ENCODE measurements around the gene ZMIZ1. TPM values are rescaled to one million over a fixed set of nuclear protein-coding genes. Genes with fewer than 3 reads are reported as not detected.
A peak's percentile ranks its signal among the peaks of the same experiment; 100 is the strongest.
"Not testable (repeated sequence)": the region's sequence is repeated elsewhere in the genome, so short reads cannot be mapped to it uniquely, and the experiment has no call there.

The ZMIZ1 gene
- total RNA-seq, 2 experiments from 2014 or later = 27.3 to 28.2 TPM

DNA sequence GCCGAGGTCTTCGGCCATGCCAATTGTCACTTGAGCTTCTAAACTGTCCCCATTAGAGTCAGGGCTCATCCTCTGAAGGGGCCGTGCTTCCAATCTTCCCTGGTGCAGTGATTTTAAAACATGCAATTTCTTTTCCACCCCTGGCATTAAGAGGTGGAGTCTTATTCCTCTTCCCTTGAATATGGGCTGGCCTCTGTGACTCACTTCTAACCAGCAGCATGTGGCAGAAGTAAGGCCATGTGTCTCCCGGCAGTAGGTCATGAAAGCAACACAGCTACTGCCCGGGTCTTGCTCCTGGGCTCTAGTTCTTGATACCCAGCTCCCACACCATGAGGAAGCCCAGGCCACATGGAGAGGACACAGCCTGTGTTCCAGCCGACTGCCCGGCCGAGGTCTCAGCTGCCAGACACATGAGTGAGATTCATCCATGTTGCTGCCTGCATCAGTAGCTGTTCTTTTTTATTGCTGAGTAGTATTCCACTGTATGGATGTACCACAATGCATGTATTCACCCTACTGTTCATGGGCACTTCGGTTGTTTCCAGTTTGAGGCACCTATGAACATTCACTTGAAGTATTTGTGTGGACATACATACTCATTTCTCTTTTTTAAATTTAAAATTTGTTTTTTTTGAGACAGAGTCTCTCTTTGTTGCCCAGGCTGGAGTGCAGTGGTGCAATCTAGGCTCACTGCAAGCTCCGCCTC, 264.0 kb downstream of the ZMIZ1 start:
- not testable (repeated sequence) for DNase-seq, H3K9me3 Mint-ChIP-seq, H3K36me3 Mint-ChIP-seq, H3K27me3 Mint-ChIP-seq, H3K4me3 Mint-ChIP-seq
- Mint-ChIP-seq H3K4me1 (peaks cover 24% of the 10 kb centered on the region), H3K27ac (peak overlapping the region; percentile 68)

DNA sequence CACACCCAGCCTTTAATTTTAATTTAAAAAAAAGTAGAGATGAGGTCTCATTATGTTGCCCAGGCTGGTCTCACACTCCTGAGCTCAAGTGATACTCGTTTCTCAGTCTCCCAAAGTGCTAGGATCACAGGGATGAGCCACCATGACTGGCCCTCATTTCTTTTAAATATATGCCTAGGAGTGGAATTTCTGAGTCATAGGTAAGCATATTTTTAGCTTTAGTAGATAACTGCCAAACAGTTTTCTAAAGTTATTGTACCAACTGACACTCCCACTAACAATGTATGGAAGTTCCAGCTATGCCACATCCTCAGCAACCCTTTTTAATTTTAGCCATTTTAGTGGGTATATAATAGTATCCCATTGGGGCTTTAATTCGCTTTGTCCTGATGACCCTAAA, 264.7 kb downstream of the ZMIZ1 start:
- H3K36me3 Mint-ChIP-seq = peaks cover 5% of the 10 kb centered on the region
- H3K9me3 Mint-ChIP-seq = peaks cover 1% of the 10 kb centered on the region
- peak overlapping the region; percentile 68 for H3K27ac Mint-ChIP-seq
- no peak overlapping the region for H3K4me3 Mint-ChIP-seq
- no peaks in the 10 kb centered on the region for H3K27me3 Mint-ChIP-seq
- DNase-seq = no peak
- H3K4me1 Mint-ChIP-seq = peaks cover 24% of the 10 kb centered on the region

DNA sequence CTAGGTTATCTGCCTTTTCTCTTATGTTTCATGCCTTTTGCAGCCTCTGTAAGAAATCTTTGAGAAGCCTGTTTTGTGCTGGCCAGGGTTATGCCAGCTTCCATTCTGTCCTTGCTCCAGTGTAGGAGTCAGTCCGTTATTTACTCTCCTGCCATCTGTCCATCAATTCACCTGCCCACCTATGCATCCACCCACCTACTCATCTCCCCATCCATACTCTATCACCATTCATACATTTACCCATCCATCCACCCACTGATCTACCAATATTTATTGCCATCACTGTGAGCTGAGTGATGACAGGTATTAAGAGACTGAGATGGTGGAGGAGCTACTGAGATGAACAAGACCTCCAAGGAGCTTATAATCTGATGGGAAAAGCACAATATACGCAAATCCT, 265.8 kb downstream of the ZMIZ1 start:
- H3K27ac Mint-ChIP-seq = no peak overlapping the region
- peaks cover 5% of the 10 kb centered on the region for H3K36me3 Mint-ChIP-seq
- DNase-seq = no peak
- H3K4me3 Mint-ChIP-seq = no peak overlapping the region
- H3K27me3 Mint-ChIP-seq = no peaks in the 10 kb centered on the region
- H3K4me1 Mint-ChIP-seq = peaks cover 24% of the 10 kb centered on the region
- peaks cover 1% of the 10 kb centered on the region for H3K9me3 Mint-ChIP-seq

DNA sequence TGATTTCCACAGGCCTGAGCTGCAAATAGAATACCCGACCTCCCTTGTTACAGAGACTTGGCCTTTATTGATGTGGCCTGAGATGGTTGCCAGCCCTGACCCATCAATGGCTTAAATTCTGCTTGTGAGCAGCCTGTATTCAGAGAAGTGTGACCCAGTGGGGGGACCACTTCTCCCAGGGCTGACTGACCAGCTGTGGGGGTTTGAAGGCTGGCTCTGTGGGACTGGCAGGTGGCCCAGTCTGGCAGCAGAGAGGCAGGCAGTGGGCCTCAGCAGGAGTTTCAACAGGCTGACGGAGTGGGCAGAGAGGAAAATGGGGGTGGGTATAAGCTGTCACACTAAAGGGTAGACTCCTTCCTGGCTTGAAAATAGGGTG, 266.3 kb downstream of the ZMIZ1 start:
- H3K4me3 Mint-ChIP-seq = no peak overlapping the region
- H3K27me3 Mint-ChIP-seq = no peaks in the 10 kb centered on the region
- H3K4me1 Mint-ChIP-seq = peaks cover 24% of the 10 kb centered on the region
- peaks cover 1% of the 10 kb centered on the region for H3K9me3 Mint-ChIP-seq
- DNase-seq = no peak
- peaks cover 5% of the 10 kb centered on the region for H3K36me3 Mint-ChIP-seq
- no peak overlapping the region for H3K27ac Mint-ChIP-seq

DNA sequence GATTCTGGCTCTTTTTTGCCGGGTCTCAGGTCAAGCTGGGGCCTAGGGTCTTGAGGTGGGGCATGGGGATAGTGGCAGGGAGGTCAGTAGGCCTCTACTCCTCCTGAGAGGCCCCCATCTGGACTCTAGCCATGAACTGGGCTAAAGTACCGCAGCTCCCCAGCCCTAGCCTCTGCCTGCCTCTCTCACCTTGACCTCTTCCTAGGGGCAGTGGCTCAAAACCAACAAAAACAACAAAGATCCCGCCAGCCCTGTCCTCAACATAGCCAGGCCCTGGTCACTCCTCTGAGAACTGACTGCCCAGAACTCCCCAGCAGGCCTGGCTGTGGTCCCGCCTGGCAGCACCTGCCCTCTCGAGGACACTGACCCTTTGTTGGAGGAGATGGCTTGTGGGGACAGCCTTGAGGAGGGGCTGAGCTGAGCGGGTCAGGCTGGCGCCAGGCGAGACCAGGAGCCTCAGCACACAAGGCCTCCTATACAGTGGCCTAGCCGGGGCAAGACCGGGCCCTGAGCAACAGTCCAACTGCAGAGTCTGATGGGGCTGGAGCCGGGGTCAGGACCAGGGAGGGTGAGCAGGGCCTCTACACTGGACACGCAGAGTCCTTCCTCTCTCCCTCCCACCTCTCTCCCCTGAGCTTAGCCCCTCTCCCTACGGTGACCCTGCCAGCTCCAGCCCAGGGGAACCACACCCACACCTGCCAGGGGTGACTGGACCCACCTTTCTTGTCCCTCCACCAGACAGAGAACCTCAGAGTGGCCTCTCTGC, 266.9 kb downstream of the ZMIZ1 start:
- Mint-ChIP-seq H3K27me3 (no peaks in the 10 kb centered on the region), H3K27ac (no peak overlapping the region), H3K36me3 (peaks cover 5% of the 10 kb centered on the region), H3K4me3 (no peak overlapping the region), H3K4me1 (peaks cover 24% of the 10 kb centered on the region), H3K9me3 (peaks cover 1% of the 10 kb centered on the region)
- no peak for DNase-seq

DNA sequence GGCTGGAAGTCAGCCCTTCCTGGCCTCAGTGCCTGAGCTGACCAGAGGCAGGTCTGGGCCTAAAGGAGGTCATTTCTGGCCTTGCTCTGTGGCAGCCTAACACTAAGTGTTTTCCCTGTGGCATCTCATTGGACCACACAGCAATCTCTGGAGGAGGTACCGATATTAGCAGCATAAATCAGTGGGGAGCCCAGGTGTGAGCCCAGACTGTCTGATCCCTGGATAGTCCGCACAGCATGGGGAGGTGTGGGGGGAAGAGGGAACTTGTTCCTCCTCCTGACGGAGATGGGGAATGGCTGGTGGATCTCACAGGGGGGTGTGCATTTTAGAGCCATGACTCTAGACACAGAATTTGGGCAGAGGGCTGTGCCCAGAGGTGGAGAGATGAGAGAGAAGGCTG, 267.5 kb downstream of the ZMIZ1 start:
- DNase-seq = no peak
- peaks cover 1% of the 10 kb centered on the region for H3K9me3 Mint-ChIP-seq
- no peaks in the 10 kb centered on the region for H3K27me3 Mint-ChIP-seq
- no peak overlapping the region for H3K4me3 Mint-ChIP-seq
- H3K27ac Mint-ChIP-seq = no peak overlapping the region
- peaks cover 19% of the 10 kb centered on the region for H3K4me1 Mint-ChIP-seq
- H3K36me3 Mint-ChIP-seq = peaks cover 5% of the 10 kb centered on the region

DNA sequence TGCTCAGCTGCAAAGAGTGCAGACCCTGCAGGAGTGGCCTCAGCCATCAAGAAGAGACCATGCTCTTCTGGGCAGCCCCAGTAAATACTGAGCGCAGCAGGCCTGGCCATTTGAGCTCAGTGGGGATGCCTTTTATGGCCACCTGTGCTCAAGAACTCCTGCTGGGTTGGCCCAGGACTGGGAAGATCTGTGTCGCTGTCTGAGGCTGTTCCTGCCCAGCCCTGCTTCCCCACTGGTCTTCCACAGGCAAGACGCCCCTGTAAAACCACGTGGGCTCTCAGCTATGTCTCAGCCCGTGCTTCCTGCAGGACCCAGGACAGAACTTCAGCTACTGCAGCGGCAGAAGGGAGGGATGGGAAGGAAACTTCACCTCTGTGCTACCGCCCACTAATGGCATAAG, 268.0 kb downstream of the ZMIZ1 start:
- Mint-ChIP-seq H3K36me3 (peaks cover 5% of the 10 kb centered on the region), H3K27ac (no peak overlapping the region), H3K4me1 (peaks cover 14% of the 10 kb centered on the region), H3K9me3 (peaks cover 1% of the 10 kb centered on the region), H3K4me3 (no peak overlapping the region), H3K27me3 (no peaks in the 10 kb centered on the region)
- no peak for DNase-seq

DNA sequence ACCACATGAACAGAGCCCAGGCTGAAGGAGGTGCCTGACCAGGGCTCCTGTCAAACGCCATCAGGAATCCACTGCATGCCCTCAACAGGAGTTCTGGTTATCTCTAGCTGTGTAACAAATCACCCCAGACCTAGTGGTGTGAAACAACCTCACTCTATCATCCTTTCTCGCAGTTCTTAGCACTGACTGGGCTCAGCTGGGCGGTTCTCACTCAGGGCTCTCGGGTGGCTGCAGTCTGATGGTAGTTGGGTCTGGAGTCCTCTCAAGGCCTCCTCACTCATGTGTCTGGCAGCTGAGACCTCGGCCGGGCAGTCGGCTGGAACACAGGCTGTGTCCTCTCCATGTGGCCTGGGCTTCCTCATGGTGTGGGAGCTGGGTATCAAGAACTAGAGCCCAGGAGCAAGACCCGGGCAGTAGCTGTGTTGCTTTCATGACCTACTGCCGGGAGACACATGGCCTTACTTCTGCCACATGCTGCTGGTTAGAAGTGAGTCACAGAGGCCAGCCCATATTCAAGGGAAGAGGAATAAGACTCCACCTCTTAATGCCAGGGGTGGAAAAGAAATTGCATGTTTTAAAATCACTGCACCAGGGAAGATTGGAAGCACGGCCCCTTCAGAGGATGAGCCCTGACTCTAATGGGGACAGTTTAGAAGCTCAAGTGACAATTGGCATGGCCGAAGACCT, 269.2 kb downstream of the ZMIZ1 start:
- not testable (repeated sequence) for DNase-seq, H3K36me3 Mint-ChIP-seq, H3K4me3 Mint-ChIP-seq, H3K27ac Mint-ChIP-seq, H3K4me1 Mint-ChIP-seq, H3K27me3 Mint-ChIP-seq, H3K9me3 Mint-ChIP-seq

DNA sequence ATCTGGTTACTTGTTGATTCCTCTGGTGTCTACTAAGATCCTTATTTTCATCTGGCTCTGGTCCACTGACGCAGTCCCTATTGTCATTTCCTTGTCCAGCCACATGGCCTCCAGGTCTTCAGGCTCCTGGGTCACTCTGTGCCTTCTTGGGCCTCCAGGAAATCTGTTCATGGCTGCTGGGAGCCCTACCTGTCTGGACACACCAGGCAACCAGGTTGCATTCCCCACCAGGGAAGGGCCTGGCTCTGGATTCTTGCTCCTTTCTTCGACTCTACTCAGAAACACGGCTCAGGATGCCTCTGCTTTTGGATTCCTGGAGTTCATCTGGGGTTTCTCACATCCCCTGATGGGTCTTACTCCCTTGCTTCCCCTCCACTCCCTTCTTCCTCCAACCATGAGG, 270.5 kb downstream of the ZMIZ1 start:
- H3K4me3 Mint-ChIP-seq = no peak overlapping the region
- H3K36me3 Mint-ChIP-seq = no peaks in the 10 kb centered on the region
- no peaks in the 10 kb centered on the region for H3K27me3 Mint-ChIP-seq
- DNase-seq = no peak
- H3K4me1 Mint-ChIP-seq = peaks cover 3% of the 10 kb centered on the region
- H3K27ac Mint-ChIP-seq = no peak overlapping the region
- no peaks in the 10 kb centered on the region for H3K9me3 Mint-ChIP-seq

DNA sequence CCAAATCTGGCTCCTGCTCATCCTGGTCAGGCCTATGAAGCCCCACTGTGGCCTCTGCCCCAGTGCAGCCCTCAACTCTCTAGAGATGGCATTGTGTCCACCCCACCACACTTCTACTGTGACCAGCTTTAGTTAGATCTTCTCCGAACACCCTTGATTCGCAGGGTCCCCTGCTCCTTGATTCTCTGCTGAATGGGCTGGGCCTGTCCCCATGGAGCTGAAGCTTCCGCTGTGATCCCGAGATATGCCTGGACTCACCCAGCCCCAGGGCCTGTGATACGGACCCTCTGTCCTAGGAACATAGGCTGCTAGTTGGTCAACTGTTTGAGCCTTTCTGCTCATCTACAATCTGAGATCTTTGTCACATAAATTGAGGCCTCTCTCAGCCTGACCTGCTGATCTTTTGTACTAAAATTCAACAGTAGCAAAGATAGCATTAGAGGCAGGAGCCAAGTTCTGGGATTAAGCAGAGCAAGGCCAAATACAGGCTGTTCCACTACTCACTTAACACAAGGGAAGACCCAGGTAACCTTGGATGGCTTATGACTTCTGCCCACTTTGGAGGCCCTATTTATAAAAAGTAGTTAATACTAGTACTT, 272.0 kb downstream of the ZMIZ1 start:
- H3K36me3 Mint-ChIP-seq = no peaks in the 10 kb centered on the region
- no peaks in the 10 kb centered on the region for H3K9me3 Mint-ChIP-seq
- no peak for DNase-seq
- H3K27me3 Mint-ChIP-seq = no peaks in the 10 kb centered on the region
- no peak overlapping the region for H3K27ac Mint-ChIP-seq
- H3K4me1 Mint-ChIP-seq = peaks cover 5% of the 10 kb centered on the region
- no peak overlapping the region for H3K4me3 Mint-ChIP-seq

DNA sequence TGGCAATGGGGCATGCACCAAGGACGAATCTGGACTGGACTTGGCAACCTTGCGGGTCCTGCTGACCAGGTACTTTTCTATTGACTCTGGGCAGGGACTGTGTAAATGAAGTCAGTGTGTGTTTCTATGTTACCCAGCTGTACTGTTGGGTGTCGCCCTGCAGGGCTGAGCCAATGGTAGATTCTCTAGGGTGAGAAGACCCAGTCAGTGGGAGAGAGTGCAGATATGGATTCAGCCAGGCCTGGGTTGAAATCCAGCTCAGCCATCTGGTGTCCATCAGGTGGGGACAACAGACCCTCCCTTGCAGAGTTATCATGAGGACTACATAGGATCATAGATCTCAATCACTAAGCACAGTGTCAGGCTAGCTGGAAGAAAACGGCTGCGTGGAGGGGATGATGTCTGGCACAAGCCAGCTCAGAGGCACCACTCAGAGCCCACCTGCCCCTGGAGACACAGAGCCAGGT, 273.6 kb downstream of the ZMIZ1 start:
- H3K27me3 Mint-ChIP-seq = no peaks in the 10 kb centered on the region
- DNase-seq = no peak
- H3K9me3 Mint-ChIP-seq = no peaks in the 10 kb centered on the region
- H3K27ac Mint-ChIP-seq = no peak overlapping the region
- H3K36me3 Mint-ChIP-seq = no peaks in the 10 kb centered on the region
- H3K4me1 Mint-ChIP-seq = peaks cover 8% of the 10 kb centered on the region
- no peak overlapping the region for H3K4me3 Mint-ChIP-seq

DNA sequence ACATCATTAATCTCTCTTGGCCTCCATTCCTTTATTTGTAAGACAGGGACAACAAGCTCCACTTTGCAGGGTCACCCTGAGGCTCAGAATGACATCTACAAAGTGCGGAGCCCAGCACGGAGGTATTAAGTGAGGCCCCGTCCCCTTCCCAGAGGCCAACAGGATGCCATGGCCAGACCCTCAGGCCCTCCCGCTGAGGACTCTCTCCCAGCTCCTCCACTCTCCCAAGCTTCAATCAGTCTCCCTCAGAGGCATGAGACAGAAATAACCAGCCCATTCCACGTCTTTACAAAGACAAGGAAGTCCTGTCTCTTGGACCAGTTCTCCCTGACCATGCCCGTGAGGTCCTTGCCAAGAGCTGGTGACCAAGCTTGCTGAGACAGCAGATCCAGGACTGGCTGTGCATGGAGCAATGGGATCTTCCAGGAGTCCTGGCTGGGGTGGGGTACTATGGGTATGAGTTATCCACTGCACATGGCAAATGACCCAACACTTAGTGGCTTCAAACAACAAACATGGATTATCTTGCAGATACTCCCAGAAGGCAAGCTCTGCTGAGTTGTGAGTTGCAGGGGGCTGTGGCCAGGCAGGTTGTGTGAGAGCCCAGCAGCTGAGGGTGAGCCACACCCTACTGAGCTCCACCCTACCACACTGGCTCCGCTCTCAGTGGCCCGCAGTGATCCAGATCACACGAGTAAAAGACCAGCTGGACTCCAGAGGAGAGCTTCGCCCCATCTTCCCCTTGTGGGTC, 274.2 kb downstream of the ZMIZ1 start:
- H3K36me3 Mint-ChIP-seq = peaks cover 1% of the 10 kb centered on the region
- H3K27me3 Mint-ChIP-seq = no peaks in the 10 kb centered on the region
- H3K4me3 Mint-ChIP-seq = no peak overlapping the region
- H3K9me3 Mint-ChIP-seq = no peaks in the 10 kb centered on the region
- DNase-seq = no peak
- no peak overlapping the region for H3K27ac Mint-ChIP-seq
- peaks cover 8% of the 10 kb centered on the region for H3K4me1 Mint-ChIP-seq

DNA sequence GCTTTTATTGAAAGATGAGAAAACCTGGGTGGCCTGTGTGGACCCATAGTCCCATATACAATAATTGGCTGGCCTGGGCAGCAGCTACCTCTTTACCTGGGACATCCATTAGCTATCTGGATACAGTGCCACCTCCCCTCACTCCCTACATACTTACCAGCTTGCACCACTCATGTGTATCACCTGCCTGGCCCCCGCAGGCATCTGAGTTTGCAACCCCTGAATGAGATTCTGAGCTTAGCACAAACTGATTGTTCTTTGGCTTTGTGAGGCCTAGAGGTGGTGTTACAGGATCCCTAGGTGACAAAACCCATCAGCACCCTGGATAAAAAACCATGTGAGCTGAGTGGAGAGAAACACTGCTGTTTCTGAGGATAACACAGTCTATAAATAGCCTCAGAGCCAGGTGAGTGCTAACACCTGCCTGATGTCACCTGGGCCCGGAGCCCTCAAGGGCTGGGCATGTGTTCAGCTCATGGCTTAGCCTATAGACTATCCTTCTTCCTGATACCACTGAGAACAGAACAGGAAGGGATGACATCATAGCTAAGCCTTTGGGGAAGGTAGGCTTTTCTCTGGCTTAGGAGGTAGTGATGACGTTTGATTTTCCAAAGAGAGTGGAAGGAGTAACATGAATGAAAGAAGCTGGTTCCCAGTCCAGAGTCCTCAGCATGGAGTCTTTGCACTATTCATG, 275.9 kb downstream of the ZMIZ1 start:
- no peak overlapping the region for H3K27ac Mint-ChIP-seq
- peaks cover 19% of the 10 kb centered on the region for H3K4me1 Mint-ChIP-seq
- DNase-seq = no peak
- H3K4me3 Mint-ChIP-seq = no peak overlapping the region
- H3K27me3 Mint-ChIP-seq = no peaks in the 10 kb centered on the region
- no peaks in the 10 kb centered on the region for H3K9me3 Mint-ChIP-seq
- H3K36me3 Mint-ChIP-seq = peaks cover 18% of the 10 kb centered on the region

Data from activated naive CD8-positive, alpha-beta T cell treated with anti-CD3 and anti-CD28 coated beads for 36 hours (primary cell).